ENCODE measurements around the gene DNAJC8. TPM values are rescaled to one million over a fixed set of nuclear protein-coding genes. Genes with fewer than 3 reads are reported as not detected.
A peak's percentile ranks its signal among the peaks of the same experiment; 100 is the strongest.

DNAJC8 gene
- total RNA-seq, 2 experiments from 2014 or later = 107 to 135 TPM

DNA sequence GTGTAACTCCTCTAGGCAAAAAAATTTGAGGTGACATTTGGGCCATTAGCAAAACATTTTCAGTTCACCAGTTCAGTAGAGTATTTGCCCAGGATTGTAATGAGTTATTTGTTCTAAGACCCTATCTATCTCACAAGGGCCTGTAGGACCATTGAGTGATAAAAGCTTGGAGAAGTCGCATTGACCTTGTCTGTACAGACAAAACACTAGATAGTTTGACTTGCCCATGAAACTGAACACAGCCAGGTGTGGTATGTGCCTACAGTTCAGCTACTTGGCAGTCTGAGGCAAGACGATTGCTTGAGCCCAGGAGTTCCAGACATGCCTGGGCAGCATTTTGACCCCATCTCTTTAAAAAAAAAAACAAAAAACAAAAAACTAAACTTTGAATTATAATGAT, 6.2 kb upstream of the DNAJC8 start:
- ChIA-PET POLR2A (interaction anchor here (0.6 to 0.9 kb wide), 2 partner anchors 151 to 340 kb away, joined by 5 to 7 read pairs; partner anchors contain the start of gene EYA3), CTCF (interaction anchor here (0.6 to 1.4 kb wide), 2 partner anchors 10 to 31 kb away, joined by 3 to 6 read pairs; no protein-coding TSS in a partner anchor)

DNA sequence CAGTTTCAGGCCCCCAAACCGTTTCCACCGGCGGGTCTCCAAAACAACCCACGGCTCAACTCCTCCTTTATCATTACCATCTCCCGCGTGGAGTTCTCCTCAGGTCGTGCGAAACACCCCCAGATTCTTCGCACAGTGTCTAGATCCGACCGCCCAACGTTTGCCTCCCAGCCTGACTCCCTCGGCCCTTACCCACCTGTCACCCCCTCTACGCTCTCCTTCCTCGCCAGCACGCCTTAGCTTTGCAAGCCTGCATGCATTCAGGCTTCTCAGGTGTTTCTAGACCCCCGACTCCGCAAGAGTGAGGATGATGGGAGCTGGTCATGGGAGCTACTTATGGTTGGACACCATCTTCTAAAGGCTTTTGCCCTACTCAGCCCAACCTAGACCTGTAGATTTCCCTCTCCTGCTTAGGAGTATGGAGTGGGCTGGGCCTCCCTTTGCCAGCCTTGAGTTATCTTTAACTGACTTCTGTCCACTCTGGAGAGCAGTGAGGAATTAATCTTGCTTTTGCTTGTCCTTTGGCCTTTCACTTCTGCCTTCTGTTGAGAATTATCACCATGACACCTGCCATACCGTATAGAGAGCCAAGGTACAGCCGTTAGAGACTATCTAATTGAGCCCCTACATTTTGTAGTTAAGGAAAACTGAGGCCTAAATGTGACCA, 4.0 kb upstream of the DNAJC8 start:
- H3K36me3 Mint-ChIP-seq (ENCODE audit: low read depth) = peaks cover 8% of the 10 kb centered on the region
- no peaks in the 10 kb centered on the region for H3K27me3 Mint-ChIP-seq
- H3K27ac Mint-ChIP-seq = no peak overlapping the region
- DNase-seq = no peak
- peaks cover 15% of the 10 kb centered on the region for H3K4me1 Mint-ChIP-seq
- ChIA-PET POLR2A (interaction anchor here (0.6 to 1.4 kb wide), 8 partner anchors 8 to 411 kb away, joined by 3 to 12 read pairs (median 8); partner anchors contain the start of genes MED18, RNU11 and TAF12), CTCF (interaction anchor here (0.6 to 4.7 kb wide), 5 partner anchors 9 to 300 kb away, joined by 3 to 24 read pairs (median 4); no protein-coding TSS in a partner anchor)
- H3K4me3 Mint-ChIP-seq = no peak overlapping the region
- no peaks in the 10 kb centered on the region for H3K9me3 Mint-ChIP-seq (ENCODE audit: low read depth)
- ATAC-seq = no peak
- intact Hi-C loops (cut with DNase I, micrococcal nuclease) = loop anchor here (1.0 to 2.0 kb wide), 4 partner anchors 10 to 406 kb away; partner anchors contain the start of genes PHACTR4 (in 1 of the 2), SESN2 (in 1 of the 2) and TAF12 (in 1 of the 2)

More for the DNA sequence above, 6.2 kb upstream of the DNAJC8 start:
- Mint-ChIP-seq H3K4me1 (peaks cover 16% of the 10 kb centered on the region), H3K27me3 (no peaks in the 10 kb centered on the region), H3K9me3 (ENCODE audit: low read depth) (no peaks in the 10 kb centered on the region), H3K27ac (no peak overlapping the region), H3K4me3 (no peak overlapping the region), H3K36me3 (ENCODE audit: low read depth) (peaks cover 4% of the 10 kb centered on the region)
- DNase-seq (no peak), ATAC-seq (no peak)
- intact Hi-C loops (cut with DNase I, micrococcal nuclease) = no loop called here

DNA sequence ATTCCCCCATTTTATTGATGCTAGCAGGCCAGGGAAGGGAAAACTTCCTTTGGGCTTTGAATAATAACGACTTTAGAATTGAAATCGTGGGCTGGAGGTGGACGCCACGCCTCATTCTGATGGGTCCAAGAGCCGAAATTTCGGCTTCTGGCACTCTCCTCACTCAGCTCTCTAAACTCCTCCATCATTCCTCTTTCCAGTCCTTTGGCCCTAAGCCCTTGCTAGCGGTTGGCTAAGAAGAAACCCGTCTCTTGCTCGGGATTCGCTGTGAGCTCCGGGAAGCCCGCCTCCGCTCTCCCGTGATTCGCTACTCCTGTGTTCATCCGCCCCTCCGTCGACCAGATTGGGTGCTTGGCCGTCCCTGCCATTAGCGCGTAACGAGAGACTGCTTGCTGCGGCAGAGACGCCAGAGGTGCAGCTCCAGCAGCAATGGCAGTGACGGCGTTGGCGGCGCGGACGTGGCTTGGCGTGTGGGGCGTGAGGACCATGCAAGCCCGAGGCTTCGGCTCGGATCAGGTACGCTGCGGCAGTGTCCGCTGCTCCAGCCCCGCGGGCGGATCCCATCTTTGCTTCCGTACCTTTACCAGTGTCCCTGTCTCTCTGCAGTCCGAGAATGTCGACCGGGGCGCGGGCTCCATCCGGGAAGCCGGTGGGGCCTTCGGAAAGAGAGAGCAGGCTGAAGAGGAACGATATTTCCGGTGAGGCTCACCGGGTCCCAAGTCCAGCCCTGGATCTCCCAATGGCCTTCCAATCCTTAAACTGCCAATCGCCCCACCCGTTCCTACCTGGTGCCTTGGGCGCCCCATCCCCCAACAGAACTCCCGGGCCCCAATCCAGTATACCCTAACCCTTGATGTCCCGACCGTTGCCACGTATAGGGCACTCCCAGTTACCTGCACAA, 3.2 kb upstream of the DNAJC8 start, which contains the start of gene ATP5IF1:
Gene ATP5IF1, plus strand, starts transcription at position 370 of the 901 bp plus-strand sequence. Its CDS starts 60 bp downstream, at position 430.
- Mint-ChIP-seq H3K36me3 (ENCODE audit: low read depth) (peaks cover 8% of the 10 kb centered on the region), H3K4me1 (peaks cover 15% of the 10 kb centered on the region), H3K4me3 (no peak within 1 kb of the TSS), H3K9me3 (ENCODE audit: low read depth) (no peaks in the 10 kb centered on the region), H3K27me3 (no peaks in the 10 kb centered on the region), H3K27ac (no peak within 1 kb of the TSS)
- peak; percentile 97 for ATAC-seq
- ChIA-PET POLR2A (interaction anchor here (0.5 to 1.4 kb wide), 10 partner anchors 9 to 412 kb away, joined by 3 to 12 read pairs (median 6); partner anchors contain the start of genes MED18, RNU11 and TAF12), CTCF (interaction anchor here (0.5 to 4.7 kb wide), 9 partner anchors 9 to 567 kb away, joined by 3 to 24 read pairs (median 5); no protein-coding TSS in a partner anchor)
- intact Hi-C loops (cut with DNase I, micrococcal nuclease) = loop anchor here (1.0 to 2.0 kb wide), 5 partner anchors 10 to 407 kb away; partner anchors contain the start of genes SESN2 (in 2 of the 2), PHACTR4 (in 1 of the 2), TAF12 (in 1 of the 2) and XKR8 (in 1 of the 2)
- DNase-seq = peak; percentile 97

DNA sequence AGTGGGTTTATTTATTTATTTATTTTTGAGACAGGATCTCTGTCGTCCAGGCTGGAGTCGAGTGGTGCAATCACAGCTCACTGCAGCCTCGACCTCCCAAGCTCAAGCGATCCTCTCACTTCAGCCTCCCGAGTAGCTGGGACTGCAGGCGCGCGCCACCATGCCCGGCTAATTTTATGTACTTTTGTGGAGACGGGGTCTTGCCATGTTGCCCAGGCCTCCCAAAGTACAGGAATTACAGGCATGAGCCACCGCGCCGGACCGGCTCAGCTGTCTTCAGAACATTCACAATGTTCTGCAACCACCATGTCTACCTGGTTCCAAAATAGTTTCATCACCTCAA, 406 bp upstream of the DNAJC8 start:
- peaks cover 12% of the 10 kb centered on the region for H3K36me3 Mint-ChIP-seq (ENCODE audit: low read depth)
- no peaks in the 10 kb centered on the region for H3K9me3 Mint-ChIP-seq (ENCODE audit: low read depth)
- peaks cover 20% of the 10 kb centered on the region for H3K4me1 Mint-ChIP-seq
- no peak for DNase-seq
- no peak overlapping the region for H3K27ac Mint-ChIP-seq
- ChIA-PET POLR2A (no interaction called here), CTCF (interaction anchor here (1.9 to 4.7 kb wide), 2 partner anchors 10 to 12 kb away, joined by 5 to 24 read pairs; no protein-coding TSS in a partner anchor)
- intact Hi-C loops (cut with DNase I, micrococcal nuclease) = loop anchor here in 1 of 2 experiments (1.0 to 5.0 kb wide), 4 partner anchors 145 to 508 kb away; partner anchors contain the start of genes EYA3, FAM76A, STX12 and THEMIS2
- no peaks in the 10 kb centered on the region for H3K27me3 Mint-ChIP-seq
- ATAC-seq = no peak
- peak overlapping the region; percentile 98 for H3K4me3 Mint-ChIP-seq

DNA sequence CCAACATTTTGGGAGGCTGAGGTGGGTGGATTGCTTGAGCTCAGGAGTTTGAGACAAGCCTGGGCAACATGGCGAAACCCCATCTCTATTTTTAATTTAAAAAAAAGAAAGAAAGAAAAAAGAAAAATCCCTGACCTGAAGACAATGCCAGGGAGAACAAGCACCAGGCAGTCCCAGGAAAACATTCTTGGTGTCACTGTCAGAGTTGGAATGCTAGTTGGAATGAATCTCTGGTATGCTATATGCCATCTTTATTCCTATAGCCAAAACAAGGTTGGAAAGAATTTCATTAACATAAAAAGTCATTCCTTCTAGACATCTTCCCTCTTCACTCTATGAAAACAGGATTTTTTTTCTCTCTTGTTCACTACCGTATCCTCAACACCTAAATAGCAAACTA, 2.8 kb downstream of the DNAJC8 start:
- ChIA-PET POLR2A (interaction anchor here (0.6 to 0.7 kb wide), 2 partner anchors 46 to 60 kb away, joined by 3 to 4 read pairs; no protein-coding TSS in a partner anchor), CTCF (interaction anchor here (0.9 kb wide), 1 partner anchor 111 kb away, joined by 3 read pairs; no protein-coding TSS in a partner anchor)
- peak overlapping the region; percentile 26 for H3K4me3 Mint-ChIP-seq
- H3K27ac Mint-ChIP-seq = no peak overlapping the region
- H3K27me3 Mint-ChIP-seq = no peaks in the 10 kb centered on the region
- H3K4me1 Mint-ChIP-seq = peaks cover 20% of the 10 kb centered on the region
- ATAC-seq (no peak), DNase-seq (no peak)
- peaks cover 27% of the 10 kb centered on the region for H3K36me3 Mint-ChIP-seq (ENCODE audit: low read depth)
- H3K9me3 Mint-ChIP-seq (ENCODE audit: low read depth) = no peaks in the 10 kb centered on the region
- intact Hi-C loops (cut with DNase I, micrococcal nuclease) = loop anchor here in 1 of 2 experiments (5.0 kb wide), 1 partner anchor 458 kb away; the partner anchor contains the start of gene STX12

DNA sequence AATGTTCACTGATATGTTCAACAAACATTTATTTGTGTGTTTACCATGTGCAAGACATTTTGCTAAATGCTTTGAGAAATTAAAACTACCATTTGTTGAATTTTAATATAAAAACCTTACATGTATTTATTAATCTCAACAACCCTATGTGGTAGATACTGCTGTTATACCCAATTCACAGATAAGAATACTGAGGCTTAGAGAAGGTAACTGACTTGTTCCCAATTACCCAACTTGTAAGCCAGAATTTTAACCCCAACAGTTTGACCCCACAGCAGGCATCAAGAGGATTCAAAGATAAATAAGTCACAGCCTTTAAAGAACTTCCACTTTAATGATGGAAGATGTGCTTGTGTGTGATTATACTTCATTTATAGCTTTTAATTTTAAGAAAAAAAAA, 3.7 kb downstream of the DNAJC8 start:
- DNase-seq = no peak
- ChIA-PET POLR2A (interaction anchor here (0.7 kb wide), 1 partner anchor 47 kb away, joined by 4 read pairs; no protein-coding TSS in a partner anchor), CTCF (no interaction called here)
- intact Hi-C loops (cut with DNase I, micrococcal nuclease) = no loop called here
- Mint-ChIP-seq H3K36me3 (ENCODE audit: low read depth) (peaks cover 32% of the 10 kb centered on the region), H3K9me3 (ENCODE audit: low read depth) (no peaks in the 10 kb centered on the region), H3K27me3 (no peaks in the 10 kb centered on the region), H3K4me1 (peaks cover 20% of the 10 kb centered on the region), H3K4me3 (no peak overlapping the region), H3K27ac (no peak overlapping the region)
- no peak for ATAC-seq

DNA sequence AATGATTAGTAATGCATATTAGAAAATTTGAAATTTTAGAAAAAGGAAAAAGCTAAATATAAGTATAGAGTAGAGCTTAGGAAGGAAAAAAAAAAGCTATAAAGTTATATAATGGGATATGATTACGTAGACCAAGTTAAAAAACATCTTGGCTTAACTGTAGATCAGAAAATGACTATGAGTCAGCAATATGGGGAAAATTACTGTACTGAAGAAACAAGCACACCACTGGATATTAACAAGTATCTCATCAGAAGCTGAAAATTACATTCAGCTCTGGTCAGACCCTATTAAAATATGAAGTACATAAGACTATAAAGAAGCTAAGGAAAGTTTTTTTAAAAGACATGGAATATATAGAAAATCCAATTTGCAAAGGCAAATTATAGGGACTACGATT, 19.5 kb downstream of the DNAJC8 start:
- CTCF ChIA-PET = interaction anchor here (0.6 to 2.1 kb wide), 5 partner anchors 8 to 136 kb away, joined by 3 to 11 read pairs (median 3); partner anchors contain the start of genes ATP5IF1 and EYA3
- ATAC-seq (no peak), DNase-seq (no peak)
- peaks cover 5% of the 10 kb centered on the region for H3K4me1 Mint-ChIP-seq
- no peaks in the 10 kb centered on the region for H3K27me3 Mint-ChIP-seq
- POLR2A ChIA-PET = interaction anchor here (0.7 kb wide), 1 partner anchor 1860 kb away, joined by 5 read pairs; no protein-coding TSS in a partner anchor
- no peaks in the 10 kb centered on the region for H3K9me3 Mint-ChIP-seq (ENCODE audit: low read depth)
- no peak overlapping the region for H3K4me3 Mint-ChIP-seq
- H3K27ac Mint-ChIP-seq = no peak overlapping the region
- peaks cover 26% of the 10 kb centered on the region for H3K36me3 Mint-ChIP-seq (ENCODE audit: low read depth)
- intact Hi-C loops (cut with DNase I, micrococcal nuclease) = no loop called here

DNA sequence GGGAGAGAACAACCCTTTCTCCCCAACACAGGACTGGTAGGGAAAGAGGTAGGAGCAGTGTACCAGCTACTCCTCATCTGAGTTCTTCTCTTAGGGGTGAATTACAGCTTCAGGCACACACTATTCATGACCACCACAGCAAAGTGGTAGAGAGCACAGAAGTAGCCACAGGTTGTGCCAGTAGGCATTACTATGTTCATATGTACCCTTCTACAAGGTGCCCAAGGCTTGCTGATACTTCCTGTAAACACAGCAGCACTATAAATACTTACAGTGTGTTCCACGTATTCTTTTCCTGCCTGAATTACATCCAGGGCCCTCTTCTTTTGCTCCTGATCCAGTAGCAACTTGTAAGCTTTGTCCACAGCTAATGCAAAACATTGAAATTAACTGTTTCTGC, 23.1 kb downstream of the DNAJC8 start:
- Mint-ChIP-seq H3K27me3 (no peaks in the 10 kb centered on the region), H3K27ac (no peak overlapping the region), H3K4me3 (no peak overlapping the region), H3K9me3 (ENCODE audit: low read depth) (no peaks in the 10 kb centered on the region), H3K4me1 (peaks cover 5% of the 10 kb centered on the region), H3K36me3 (ENCODE audit: low read depth) (peaks cover 33% of the 10 kb centered on the region)
- CTCF ChIA-PET = interaction anchor here (0.6 to 3.1 kb wide), 26 partner anchors 11 to 1628 kb away, joined by 3 to 41 read pairs (median 4); partner anchors contain the start of gene EYA3
- DNase-seq (no peak), ATAC-seq (no peak)
- POLR2A ChIA-PET = interaction anchor here (0.8 kb wide), 1 partner anchor 118 kb away, joined by 3 read pairs; no protein-coding TSS in a partner anchor
- intact Hi-C loops (cut with DNase I, micrococcal nuclease) = loop anchor here (1.0 to 10.0 kb wide), 5 partner anchors 118 to 351 kb away; no protein-coding TSS in a partner anchor

DNA sequence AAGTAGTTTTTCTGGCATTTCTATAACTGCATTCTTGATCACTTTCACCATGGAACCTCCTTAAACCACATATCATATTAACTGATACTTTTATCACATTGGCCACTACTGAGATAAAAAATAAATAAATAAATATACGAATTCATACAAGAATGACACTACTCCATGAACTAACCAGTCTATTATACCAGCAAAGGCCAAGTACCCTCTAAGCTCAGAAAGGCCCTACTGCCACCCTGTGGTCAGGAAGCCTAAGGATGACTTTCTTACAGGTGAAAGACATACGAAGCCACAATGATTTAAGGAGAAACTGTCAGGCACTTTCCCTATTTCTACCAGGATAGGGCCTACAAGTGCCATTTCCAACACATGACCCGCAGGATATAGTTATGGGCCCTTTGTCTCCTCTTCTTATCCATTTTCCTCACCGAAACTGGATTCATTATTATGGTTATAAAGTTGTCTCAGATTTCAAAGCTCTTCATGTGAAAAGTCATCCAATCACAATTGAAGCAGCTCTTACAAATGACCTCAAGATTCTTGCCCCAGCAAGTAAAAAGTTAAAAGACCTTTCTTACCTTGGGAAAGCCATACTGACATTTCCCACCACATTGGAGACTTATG, 23.9 kb downstream of the DNAJC8 start:
- POLR2A ChIA-PET = interaction anchor here (0.8 kb wide), 1 partner anchor 118 kb away, joined by 3 read pairs; no protein-coding TSS in a partner anchor
- Mint-ChIP-seq H3K4me1 (peaks cover 5% of the 10 kb centered on the region), H3K27ac (no peak overlapping the region), H3K36me3 (ENCODE audit: low read depth) (peaks cover 40% of the 10 kb centered on the region), H3K4me3 (no peak overlapping the region), H3K27me3 (no peaks in the 10 kb centered on the region), H3K9me3 (ENCODE audit: low read depth) (no peaks in the 10 kb centered on the region)
- CTCF ChIA-PET = interaction anchor here (0.6 to 3.1 kb wide), 32 partner anchors 9 to 1628 kb away, joined by 3 to 41 read pairs (median 4); partner anchors contain the start of genes EYA3 and SMPDL3B
- ATAC-seq (peak; percentile 87), DNase-seq (peak; percentile 79)
- intact Hi-C loops (cut with DNase I, micrococcal nuclease) = loop anchor here (1.0 to 10.0 kb wide), 5 partner anchors 118 to 351 kb away; no protein-coding TSS in a partner anchor

DNA sequence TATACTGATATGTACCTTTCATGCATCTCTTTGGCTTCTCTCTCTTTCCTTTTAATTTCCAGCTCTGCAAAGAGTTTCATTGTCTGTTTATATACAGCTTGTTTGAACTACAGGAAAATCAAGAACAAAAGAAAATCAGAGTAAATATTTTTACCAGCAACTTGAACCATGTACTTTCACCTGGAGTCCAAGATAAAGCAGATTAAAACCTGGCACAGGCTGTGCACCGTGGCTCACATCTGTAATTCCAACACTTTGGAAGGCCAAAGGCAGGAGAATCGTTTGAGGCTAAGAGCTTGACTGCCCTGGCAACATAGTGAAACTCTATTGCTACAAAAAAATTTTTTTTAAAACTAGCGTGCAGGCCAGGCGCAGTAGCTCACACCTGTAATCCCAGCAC, 27.6 kb downstream of the DNAJC8 start:
- ChIA-PET POLR2A (no interaction called here), CTCF (interaction anchor here (1.2 to 2.4 kb wide), 2 partner anchors 8 to 114 kb away, joined by 3 to 11 read pairs; no protein-coding TSS in a partner anchor)
- H3K4me3 Mint-ChIP-seq = no peak overlapping the region
- no peaks in the 10 kb centered on the region for H3K27me3 Mint-ChIP-seq
- no peaks in the 10 kb centered on the region for H3K9me3 Mint-ChIP-seq (ENCODE audit: low read depth)
- H3K36me3 Mint-ChIP-seq (ENCODE audit: low read depth) = peaks cover 58% of the 10 kb centered on the region
- ATAC-seq (no peak), DNase-seq (no peak)
- no peak overlapping the region for H3K27ac Mint-ChIP-seq
- intact Hi-C loops (cut with DNase I, micrococcal nuclease) = loop anchor here in 1 of 2 experiments (10.0 kb wide), 1 partner anchor 230 kb away; no protein-coding TSS in a partner anchor
- peaks cover 13% of the 10 kb centered on the region for H3K4me1 Mint-ChIP-seq

Measured in activated CD4-positive, alpha-beta T cell treated with anti-CD3 and anti-CD28 coated beads for 36 hours (primary cell).